Spinal cord (tissue), 10 donors: ENCODE data around the gene ELAVL1. TPM values are rescaled to one million over a fixed set of nuclear protein-coding genes. Genes with fewer than 3 reads are reported as not detected.

Experiments
- DNase-seq, 6 donors: peaks; one replicate each; pipeline versions ENCODE4 v3.0.0 to v3.0.0-alpha.2; 2013 to 2015; ENCODE audit warnings: low spot score in 6 of 6, low read depth in 4 of 6
- H3K27ac ChIP-seq: one replicate; pipeline ENCODE4 v1.5.1; 2013; ENCODE audit warnings: low read depth, low read length, control low read depth
- H3K27me3 ChIP-seq: one replicate; pipeline ENCODE4 v1.6.1; 2013; ENCODE audit warnings: low read length; ENCODE audit not compliant: control insufficient read depth, insufficient read depth
- H3K36me3 ChIP-seq: one replicate; pipeline ENCODE4 v1.6.1; 2013; ENCODE audit warnings: low read length; ENCODE audit not compliant: control insufficient read depth, insufficient read depth
- H3K4me1 ChIP-seq: one replicate; pipeline ENCODE4 v1.6.1; 2013; ENCODE audit warnings: low read length; ENCODE audit not compliant: control insufficient read depth, insufficient read depth
- H3K4me3 ChIP-seq: one replicate; pipeline ENCODE4 v1.5.1; 2013; ENCODE audit warnings: low read depth, low read length, control low read depth
- H3K9me3 ChIP-seq: one replicate; pipeline ENCODE4 v1.6.1; 2013; ENCODE audit warnings: low read length; ENCODE audit not compliant: control insufficient read depth, insufficient read depth
- WGBS: methylation state at CpG from one replicate; pipeline ENCODE4 v1.1.5; 2013; ENCODE audit warnings: missing lambda C conversion rate; ENCODE audit not compliant: insufficient coverage; 5-methylcytosine and 5-hydroxymethylcytosine counted together
- polyA plus RNA-seq, 2 donors: library from polyadenylated mRNA; unstranded; fragments of 120-200 nt; gene quantifications; one replicate each; pipeline ENCODE4 v1.2.1, GENCODE V29; 2013; ENCODE audit not compliant: insufficient read length in 2 of 2
- total RNA-seq, 2 donors: library from RNA; depleted of rRNA in 1 of 2; stranded (reverse); fragments of 120-200 nt in 1 of 2; fragments of >200 nt in 1 of 2; gene quantifications; one replicate each; pipeline versions ENCODE4 v1.2.3 to v1.2.4, GENCODE V29; 2013 to 2014
- donor health status: healthy.

Gene ELAVL1
- total and polyA plus RNA-seq, 4 donors = 27.2 to 62.9 (median 54.8) TPM

DNA sequence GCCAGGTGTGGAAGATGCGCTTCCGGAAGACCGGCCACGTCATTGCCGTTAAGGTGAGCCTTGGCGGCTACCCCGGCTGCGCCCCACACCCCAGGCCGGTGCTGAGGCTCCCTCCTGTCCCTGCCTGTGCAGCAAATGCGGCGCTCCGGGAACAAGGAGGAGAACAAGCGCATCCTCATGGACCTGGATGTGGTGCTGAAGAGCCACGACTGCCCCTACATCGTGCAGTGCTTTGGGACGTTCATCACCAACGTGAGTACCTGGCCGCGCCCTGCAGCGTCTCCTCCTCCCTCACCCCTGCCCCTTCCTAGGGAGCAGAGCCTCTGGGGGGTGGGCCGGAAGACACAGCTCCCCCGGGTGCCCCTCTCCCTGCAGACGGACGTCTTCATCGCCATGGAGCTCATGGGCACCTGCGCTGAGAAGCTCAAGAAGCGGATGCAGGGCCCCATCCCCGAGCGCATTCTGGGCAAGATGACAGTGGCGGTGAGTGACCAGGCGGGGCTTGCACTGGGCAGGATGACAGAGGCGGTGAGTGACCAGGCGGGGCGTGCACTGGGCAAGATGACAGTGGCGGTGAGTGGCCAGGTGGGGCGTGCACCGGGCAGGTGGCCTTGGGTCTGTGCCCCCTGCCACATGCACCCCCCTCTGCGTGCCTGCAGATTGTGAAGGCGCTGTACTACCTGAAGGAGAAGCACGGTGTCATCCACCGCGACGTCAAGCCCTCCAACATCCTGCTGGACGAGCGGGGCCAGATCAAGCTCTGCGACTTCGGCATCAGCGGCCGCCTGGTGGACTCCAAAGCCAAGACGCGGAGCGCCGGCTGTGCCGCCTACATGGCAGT is 94.9 kb downstream of the ELAVL1 start:
- Histone ChIP-seq H3K9me3 (no peaks in the 10 kb centered on the region), H3K27ac (no peak overlapping the region), H3K4me1 (peaks cover 16% of the 10 kb centered on the region), H3K36me3 (peaks cover 92% of the 10 kb centered on the region), H3K4me3 (no peak overlapping the region), H3K27me3 (peaks cover 9% of the 10 kb centered on the region)
- WGBS = 93% methylated on average over 54 of the region's 54 CpGs
- no peak for DNase-seq

- Histone ChIP-seq H3K9me3 (no peaks in the 10 kb centered on the region), H3K4me1 (peaks cover 25% of the 10 kb centered on the region), H3K27me3 (peaks cover 4% of the 10 kb centered on the region), H3K36me3 (peaks cover 94% of the 10 kb centered on the region), H3K4me3 (no peak overlapping the region), H3K27ac (no peak overlapping the region)
- DNase-seq = no peak
- WGBS = 94% methylated on average over 15 of the region's 21 CpGs
These were observed 95.9 kb downstream of the ELAVL1 start for GRCh38 chr19:7909471-7910067.

GRCh38 chr19:7908742-7909461 is 96.5 kb downstream of the ELAVL1 start:
- WGBS = 90% methylated on average over 19 of the region's 19 CpGs
- Histone ChIP-seq H3K27ac (no peak overlapping the region), H3K9me3 (no peaks in the 10 kb centered on the region), H3K4me1 (peaks cover 29% of the 10 kb centered on the region), H3K4me3 (no peak overlapping the region), H3K36me3 (peaks cover 88% of the 10 kb centered on the region), H3K27me3 (peaks cover 2% of the 10 kb centered on the region)
- DNase-seq = no peak

Other genes with a start within 250 kb of the ELAVL1 start
- gene CLEC4M, start 242.4 kb downstream of the ELAVL1 start, total RNA-seq = 1 to 10 TPM in 1 of 2 donors, under 1 TPM in 1; 0.33 to 1.8 TPM
- gene CLEC4M, start 242.4 kb downstream of the ELAVL1 start, polyA plus RNA-seq = 1 to 10 TPM in 1 of 2 donors, under 1 TPM in 1; 0.67 to 1.2 TPM
- 10 to 100 TPM; 28.4 to 36.1 TPM for gene EVI5L, start 175.4 kb downstream of the ELAVL1 start, total RNA-seq
- gene EVI5L, start 175.4 kb downstream of the ELAVL1 start, polyA plus RNA-seq = 100 to 1,000 TPM in 1 of 2 donors, 10 to 100 TPM in 1; 99.5 to 110 TPM
- gene PRR36, start 131.3 kb downstream of the ELAVL1 start, total RNA-seq = 1 to 10 TPM; 1.9 to 2.4 TPM
- gene PRR36, start 131.3 kb downstream of the ELAVL1 start, polyA plus RNA-seq = 10 to 100 TPM; 59.4 to 59.7 TPM
- under 1 TPM; 0.40 to 0.66 TPM for gene LRRC8E, start 117.1 kb downstream of the ELAVL1 start, total RNA-seq
- under 1 TPM in 1 of 2 donors, not detected in 1; 0.77 TPM for gene LRRC8E, start 117.1 kb downstream of the ELAVL1 start, polyA plus RNA-seq
- gene MAP2K7, start 101.8 kb downstream of the ELAVL1 start, total RNA-seq = 10 to 100 TPM in 1 of 2 donors, 1 to 10 TPM in 1; 8.1 to 12.7 TPM
- gene MAP2K7, start 101.8 kb downstream of the ELAVL1 start, polyA plus RNA-seq = 10 to 100 TPM; 30.6 to 36.8 TPM
- 1 to 10 TPM in 1 of 2 donors, under 1 TPM in 1; 0.59 to 1.5 TPM for gene TGFBR3L, start 90.8 kb downstream of the ELAVL1 start, total RNA-seq
- 1 to 10 TPM; 4.3 to 6.1 TPM for gene TGFBR3L, start 90.8 kb downstream of the ELAVL1 start, polyA plus RNA-seq
- 10 to 100 TPM in 1 of 2 donors, 1 to 10 TPM in 1; 5.7 to 11.0 TPM for gene SNAPC2, start 85.3 kb downstream of the ELAVL1 start, total RNA-seq
- 10 to 100 TPM; 21.3 to 27.1 TPM for gene SNAPC2, start 85.3 kb downstream of the ELAVL1 start, polyA plus RNA-seq
- gene CTXN1, start 79.5 kb downstream of the ELAVL1 start, total RNA-seq = 10 to 100 TPM in 1 of 2 donors, 1 to 10 TPM in 1; 4.3 to 14.7 TPM
- gene CTXN1, start 79.5 kb downstream of the ELAVL1 start, polyA plus RNA-seq = 100 to 1,000 TPM; 161 to 182 TPM
- 10 to 100 TPM; 25.5 to 47.0 TPM for gene TIMM44, start 62.0 kb downstream of the ELAVL1 start, total RNA-seq
- 10 to 100 TPM; 65.4 to 74.8 TPM for gene TIMM44, start 62.0 kb downstream of the ELAVL1 start, polyA plus RNA-seq
- not detected for gene CCL25, start 47.1 kb upstream of the ELAVL1 start, total RNA-seq
- under 1 TPM; 0.50 to 0.73 TPM for gene CCL25, start 47.1 kb upstream of the ELAVL1 start, polyA plus RNA-seq
- 1 to 10 TPM; 7.5 to 9.0 TPM for gene FBN3, start 144.0 kb upstream of the ELAVL1 start, total RNA-seq
- 10 to 100 TPM; 20.0 to 31.7 TPM for gene FBN3, start 144.0 kb upstream of the ELAVL1 start, polyA plus RNA-seq
- gene CERS4, start 203.7 kb upstream of the ELAVL1 start, total RNA-seq = 10 to 100 TPM; 40.8 to 46.1 TPM
- 10 to 100 TPM; 50.6 to 62.2 TPM for gene CERS4, start 203.7 kb upstream of the ELAVL1 start, polyA plus RNA-seq